ENCODE results near the gene IL18R1. TPM values are rescaled to one million over a fixed set of nuclear protein-coding genes. Genes with fewer than 3 reads are reported as not detected.

IL18R1 gene
- total RNA-seq = 2.0 and 2.1 TPM in 2 replicates

GRCh38 chr2:102355526-102356380 is at the start of gene IL18R1:
TSS of gene IL18R1 (plus strand) at chr2:102355796. CDS start at chr2:102362661, 6,865 bp downstream.

GRCh38 chr2:102310964-102311640 is 44.5 kb upstream of the IL18R1 start, which contains the start of gene IL1RL1:
TSS of gene IL1RL1 (plus strand) at chr2:102311563. CDS start at chr2:102338265, 26,702 bp downstream.

GRCh38 chr2:102422910-102423309 is 67.3 kb downstream of the IL18R1 start, which contains the start of gene IL18RAP:
TSS of gene IL18RAP (plus strand) at chr2:102423160. CDS start at chr2:102423278, 118 bp downstream.

Other genes starting within 250 kb of the IL18R1 start
- gene IL1R1, start 213.1 kb upstream of the IL18R1 start, total RNA-seq = 4.3 and 4.7 TPM in 2 replicates
- 2.1 and 2.8 TPM in 2 replicates for gene IL1RL2, start 168.8 kb upstream of the IL18R1 start, total RNA-seq
- 1.5 and 4.3 TPM in 2 replicates for gene IL1RL1, start 44.2 kb upstream of the IL18R1 start, total RNA-seq
- not detected in 2 replicates for gene IL18RAP, start 67.4 kb downstream of the IL18R1 start, total RNA-seq
- not detected in 2 replicates for gene SLC9A4, start 117.4 kb downstream of the IL18R1 start, total RNA-seq

Measured in hair follicular keratinocyte (primary cell).